DLD1 (cell line): ENCODE measurements around the gene CDKAL1.
"Not testable (repeated sequence)": the region's sequence is repeated elsewhere in the genome, so short reads cannot be mapped to it uniquely, and the experiment has no call there.

Source experiments
- in situ Hi-C: cut with HindIII; loops from 2 replicates; pipeline ENCODE4 v1.10.0; 2017; ENCODE audit warnings: low sequenced_read_pairs

Gene CDKAL1

DNA sequence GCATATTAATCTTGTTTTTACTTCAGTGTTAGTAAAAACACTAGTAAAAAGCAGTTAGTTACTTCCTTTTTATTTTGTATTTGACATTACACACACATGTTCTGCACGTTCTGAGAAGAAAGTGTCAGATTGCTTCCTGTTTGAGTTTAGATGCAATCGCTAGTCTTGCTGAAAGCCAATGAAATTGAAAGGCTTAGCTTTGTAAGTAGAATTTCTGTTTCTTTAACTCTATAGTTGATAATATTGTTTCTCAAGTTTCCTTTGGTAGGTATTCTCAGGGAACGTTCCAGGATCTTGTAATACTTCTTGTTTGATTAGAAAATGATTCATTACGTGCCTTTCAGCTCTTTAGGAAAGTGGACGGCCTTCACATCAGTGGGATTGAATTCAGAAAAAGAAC, 55.0 kb downstream of the CDKAL1 start:
- in situ Hi-C loops = no loop called here

DNA sequence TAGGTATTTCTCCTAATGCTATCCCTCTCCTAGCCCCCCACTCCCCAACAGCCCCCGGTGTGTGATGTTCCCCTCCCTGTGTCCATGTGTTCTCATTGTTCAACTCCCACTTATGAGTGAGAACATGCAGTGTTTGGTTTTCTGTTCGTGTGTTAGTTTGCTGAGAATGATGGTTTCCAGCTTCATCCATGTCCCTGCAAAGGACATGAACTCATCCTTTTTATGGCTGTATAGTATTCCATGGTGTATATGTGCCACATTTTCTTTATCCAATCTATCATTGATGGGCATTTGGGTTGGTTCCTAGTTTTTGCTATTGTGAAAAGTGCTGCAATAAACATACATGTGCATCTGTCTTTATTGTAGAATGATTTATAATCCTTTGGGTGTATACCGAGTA, 56.2 kb downstream of the CDKAL1 start:
- in situ Hi-C loops = not testable (repeated sequence)

DNA sequence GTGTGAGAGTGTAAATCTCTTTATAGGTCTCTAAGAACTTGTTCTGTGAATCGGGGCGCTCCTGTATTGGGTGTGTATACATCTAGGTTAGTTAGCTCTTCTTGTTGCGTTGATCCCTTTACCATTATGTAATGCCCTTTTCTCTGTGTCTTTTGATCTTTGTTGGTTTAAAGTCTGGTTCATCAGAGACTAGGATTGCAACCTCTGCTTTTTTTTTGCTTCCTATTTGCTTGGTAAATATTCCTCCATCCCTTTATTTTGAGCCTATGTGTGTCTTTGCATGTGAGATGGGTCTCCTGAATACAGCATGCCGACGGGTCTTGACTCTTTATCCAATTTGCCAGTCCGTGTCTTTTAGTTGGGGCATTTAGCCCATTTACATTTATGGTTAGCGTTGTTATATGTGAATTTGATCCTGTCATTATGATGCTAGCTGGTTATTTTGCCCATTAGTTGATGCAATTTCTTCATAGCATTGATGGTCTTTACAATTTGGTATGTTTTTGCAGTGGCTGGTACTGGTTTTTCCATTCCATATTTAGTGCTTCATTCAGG, 60.1 kb downstream of the CDKAL1 start:
- in situ Hi-C loops = not testable (repeated sequence)

- in situ Hi-C loops = no loop called here
These were observed 65.2 kb downstream of the CDKAL1 start for GRCh38 chr6:20599302-20600051.

- in situ Hi-C loops = no loop called here
These were observed 66.6 kb downstream of the CDKAL1 start for GRCh38 chr6:20600831-20601230.

DNA sequence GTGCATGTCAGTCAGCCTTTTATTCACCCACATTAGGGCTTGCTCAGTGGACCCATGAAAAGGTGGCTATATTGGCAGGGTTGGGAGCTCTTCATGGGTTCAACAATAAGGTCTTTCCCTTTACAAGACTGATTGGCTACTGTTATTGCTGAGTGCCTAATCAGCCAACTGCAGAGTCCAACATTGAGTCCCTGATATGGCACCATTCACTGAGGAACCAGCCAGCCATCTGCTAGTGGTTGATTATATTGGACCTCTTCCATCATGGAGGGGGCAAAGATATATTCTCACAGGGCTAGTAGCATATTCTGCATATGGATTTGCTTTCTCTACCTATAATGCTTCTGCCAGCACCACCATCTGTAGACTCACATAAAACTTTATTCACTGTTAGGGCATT, 69.9 kb downstream of the CDKAL1 start:
- in situ Hi-C loops = no loop called here

DNA sequence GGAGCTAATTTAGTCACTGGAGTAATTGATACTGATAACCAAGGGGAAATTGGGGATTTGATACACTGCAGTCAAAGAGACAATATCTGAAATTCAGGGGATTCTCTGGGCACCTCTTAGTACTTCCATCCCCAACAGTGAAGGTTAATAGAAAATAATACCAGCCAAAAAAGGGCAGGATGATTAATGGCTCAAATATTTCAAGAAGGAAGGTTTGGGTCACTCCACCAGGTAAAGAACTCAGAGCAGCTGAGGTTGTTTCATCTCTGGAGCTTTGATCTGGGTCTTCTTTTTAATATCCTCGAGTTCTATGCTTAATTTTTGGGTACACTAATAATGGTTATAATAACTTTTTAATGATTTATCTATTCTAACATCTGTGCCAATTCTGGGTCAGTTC, 70.8 kb downstream of the CDKAL1 start:
- in situ Hi-C loops = no loop called here

DNA sequence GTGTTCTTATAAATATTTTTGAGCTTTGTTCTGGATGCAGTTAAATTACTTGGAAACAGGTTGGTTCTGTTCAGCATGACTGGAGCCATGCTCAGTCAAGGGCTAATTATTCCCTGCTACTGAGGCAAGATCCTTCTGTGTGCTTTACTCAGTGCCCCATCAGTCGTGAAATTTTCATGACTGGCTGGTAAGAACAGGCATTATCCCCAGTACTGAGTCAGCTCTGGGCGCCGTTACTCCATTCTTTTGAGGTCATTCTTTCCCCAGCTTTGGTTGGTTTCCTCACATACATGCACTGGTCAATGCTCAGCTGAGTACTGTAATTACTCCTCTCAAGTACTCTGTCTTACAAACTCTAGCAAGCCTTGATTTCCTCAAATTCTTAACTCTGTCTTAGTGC, 71.3 kb downstream of the CDKAL1 start:
- in situ Hi-C loops = no loop called here

GRCh38 chr6:20606831-20607230, 72.6 kb downstream of the CDKAL1 start:
- in situ Hi-C loops = no loop called here

- in situ Hi-C loops = no loop called here
These were observed 74.1 kb downstream of the CDKAL1 start for GRCh38 chr6:20608356-20608755.

GRCh38 chr6:20608905-20609304, 74.6 kb downstream of the CDKAL1 start:
- in situ Hi-C loops = no loop called here

GRCh38 chr6:20609924-20610323, 75.7 kb downstream of the CDKAL1 start:
- in situ Hi-C loops = not testable (repeated sequence)

DNA sequence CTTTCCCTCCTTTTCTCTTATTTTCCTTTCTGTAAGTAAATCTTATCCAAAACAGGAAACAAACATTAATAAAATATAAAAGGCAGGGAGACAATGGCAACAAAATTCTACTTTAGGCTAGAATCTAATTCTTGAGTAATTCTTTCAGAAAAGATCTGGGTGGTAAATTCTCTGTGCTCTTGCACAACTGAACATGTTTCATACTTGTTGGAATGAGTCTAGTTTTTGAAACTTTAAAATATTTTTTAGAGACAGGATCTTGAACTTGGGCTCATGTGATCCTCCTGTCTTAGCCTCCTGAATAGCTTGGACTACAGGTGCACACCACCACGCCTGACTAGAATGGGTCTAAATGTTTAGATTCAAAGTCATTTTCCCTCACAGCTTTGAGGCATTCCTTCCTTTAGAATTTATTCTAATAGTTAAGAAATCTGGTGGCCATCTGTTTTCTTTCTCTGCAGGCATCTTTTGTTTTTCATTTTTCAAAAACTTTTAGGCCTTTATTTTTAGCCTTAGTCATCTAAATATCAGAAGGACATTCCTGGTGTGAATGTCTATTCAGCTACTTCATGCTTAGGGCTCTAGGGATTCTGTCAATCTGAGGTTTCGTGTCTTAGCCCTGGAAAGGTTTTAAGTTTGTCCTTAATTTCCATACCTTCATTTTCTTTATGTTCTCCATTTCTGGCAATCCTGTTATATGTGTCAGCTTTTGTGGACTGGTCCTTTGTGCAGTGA, 76.5 kb downstream of the CDKAL1 start:
- in situ Hi-C loops = no loop called here

- in situ Hi-C loops = not testable (repeated sequence)
These were observed 83.3 kb downstream of the CDKAL1 start for GRCh38 chr6:20617537-20617936.

DNA sequence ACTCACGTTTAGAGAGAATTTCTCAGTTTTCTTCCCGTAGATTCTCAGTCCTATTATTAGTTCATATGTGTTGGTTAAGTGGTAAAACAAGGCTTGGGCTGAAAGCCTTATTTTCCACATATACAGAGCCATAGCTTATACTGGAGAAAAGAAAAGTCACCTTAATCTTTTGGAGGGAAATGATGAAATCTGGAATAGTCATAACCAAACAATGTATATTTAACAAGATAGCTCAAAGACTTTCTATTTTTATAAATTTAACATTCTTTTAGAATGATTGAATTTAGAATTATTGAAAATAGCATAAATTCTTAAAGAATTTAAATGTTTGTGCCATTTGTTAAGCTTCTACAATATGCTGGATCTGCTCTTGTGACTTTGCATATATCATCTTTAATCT, 85.8 kb downstream of the CDKAL1 start:
- in situ Hi-C loops = no loop called here

GRCh38 chr6:20623761-20624160, 89.5 kb downstream of the CDKAL1 start:
- in situ Hi-C loops = no loop called here

DNA sequence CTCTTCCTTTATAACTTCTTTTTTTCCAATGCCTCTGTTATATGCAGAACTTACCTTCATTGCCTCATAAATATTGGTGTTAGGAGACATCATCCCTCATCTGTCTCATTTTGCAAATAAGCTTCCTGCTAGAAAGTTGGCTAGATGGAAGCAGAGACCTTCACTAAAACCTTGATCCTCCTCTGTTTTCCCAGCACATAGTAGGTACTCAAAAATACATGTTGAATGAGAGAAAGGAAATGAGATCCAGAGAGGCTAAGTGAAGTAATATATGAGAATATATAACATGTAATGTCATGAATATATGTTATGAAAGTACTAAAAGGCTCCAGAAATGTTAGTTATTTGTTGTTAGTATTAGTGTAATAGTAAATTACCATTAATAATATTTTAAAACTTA, 91.9 kb downstream of the CDKAL1 start:
- in situ Hi-C loops = no loop called here

- in situ Hi-C loops = no loop called here
These were observed 95.3 kb downstream of the CDKAL1 start for GRCh38 chr6:20629509-20629908.

GRCh38 chr6:20630136-20630535, 95.9 kb downstream of the CDKAL1 start:
- in situ Hi-C loops = no loop called here

DNA sequence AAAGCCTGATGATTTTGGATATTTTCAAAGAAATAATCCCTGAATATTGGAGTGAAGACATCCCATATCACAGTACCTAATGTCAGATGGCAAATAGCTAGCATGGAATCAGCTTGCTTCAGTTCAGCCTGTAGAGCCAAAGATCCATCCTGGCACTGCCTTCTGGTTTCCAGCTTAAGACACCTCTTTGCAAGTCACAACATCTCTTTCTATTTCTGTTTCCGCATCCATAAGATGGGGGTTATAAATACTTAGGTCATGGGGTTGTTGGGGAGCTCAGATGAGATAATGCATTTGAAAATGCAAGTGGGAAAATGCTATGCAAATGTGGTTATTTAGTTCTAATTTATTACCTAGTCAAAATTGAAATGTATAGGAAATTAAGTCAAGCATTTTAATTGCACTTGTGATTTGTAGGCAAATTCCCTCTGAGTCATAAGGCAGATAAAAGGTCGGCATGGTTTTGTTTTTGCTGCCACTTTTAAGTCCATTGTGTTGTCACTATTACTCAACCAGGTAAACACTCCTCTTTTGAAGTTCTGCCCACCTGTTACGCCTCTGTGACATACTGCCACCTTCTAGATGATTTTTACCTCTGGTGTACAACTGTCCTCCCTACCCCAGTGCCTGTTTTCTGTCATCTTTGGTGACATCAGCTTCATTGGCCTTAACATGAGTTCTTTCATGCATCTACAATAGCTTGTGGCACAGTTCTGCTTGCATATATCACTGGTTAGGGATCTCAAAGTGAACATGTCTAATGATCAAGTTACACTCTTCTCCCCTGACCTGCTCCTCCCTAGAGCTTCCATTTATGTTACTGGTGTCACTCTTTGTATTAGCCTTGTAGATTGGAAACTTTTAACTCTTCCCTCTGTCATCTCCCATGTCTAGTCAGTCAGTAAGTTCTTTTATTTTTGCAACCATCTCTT, 96.6 kb downstream of the CDKAL1 start:
- in situ Hi-C loops = no loop called here

- in situ Hi-C loops = no loop called here
These were observed 97.3 kb downstream of the CDKAL1 start for GRCh38 chr6:20631549-20631924.
